Stimulated activated CD8-positive, alpha-beta memory T cell treated with anti-CD3 and anti-CD28 coated beads, Interleukin-12 subunit alpha, Interleukin-12 subunit beta, amount 100 ng/mL, for 4 hours (primary cell): ENCODE measurements around the gene ZBTB47.

Source experiments
- DNase-seq: peaks from one replicate; pipeline ENCODE4 v3.0.0-alpha.2; 2020; ENCODE audit warnings: low read depth

ZBTB47 gene

GRCh38 chr3:42653560-42654330, at the start of gene ZBTB47:
Gene ZBTB47, plus strand, starts transcription at chr3:42653697. Its CDS starts 4,659 bp downstream, at chr3:42658356.
- no peak for DNase-seq

GRCh38 chr3:42605546-42606173, 47.8 kb upstream of the ZBTB47 start:
- no peak for DNase-seq

GRCh38 chr3:42608581-42608980, 44.9 kb upstream of the ZBTB47 start:
- no peak for DNase-seq

- DNase-seq, result no peak
Measured at GRCh38 chr3:42610976-42611375, 42.5 kb upstream of the ZBTB47 start.

GRCh38 chr3:42612217-42612616, 41.3 kb upstream of the ZBTB47 start:
- no peak for DNase-seq

- DNase-seq, result no peak
Measured at GRCh38 chr3:42612928-42613327, 40.6 kb upstream of the ZBTB47 start.

GRCh38 chr3:42613462-42613861, 40.0 kb upstream of the ZBTB47 start:
- DNase-seq, result no peak

GRCh38 chr3:42631620-42632019, 21.9 kb upstream of the ZBTB47 start:
- no peak for DNase-seq

GRCh38 chr3:42632146-42632545, 21.4 kb upstream of the ZBTB47 start:
- DNase-seq, result no peak

GRCh38 chr3:42633544-42633943, 20.0 kb upstream of the ZBTB47 start:
- no peak for DNase-seq

GRCh38 chr3:42635111-42635510, 18.4 kb upstream of the ZBTB47 start:
- no peak for DNase-seq

GRCh38 chr3:42637001-42637400, 16.5 kb upstream of the ZBTB47 start:
- no peak for DNase-seq

- no peak for DNase-seq
Measured at GRCh38 chr3:42638339-42638842, 15.1 kb upstream of the ZBTB47 start.

- DNase-seq, result no peak
Measured at GRCh38 chr3:42639192-42639591, 14.3 kb upstream of the ZBTB47 start.

GRCh38 chr3:42640129-42640528, 13.4 kb upstream of the ZBTB47 start:
- no peak for DNase-seq

- DNase-seq, result no peak
Measured at GRCh38 chr3:42640771-42641370, 12.6 kb upstream of the ZBTB47 start.

- no peak for DNase-seq
Measured at GRCh38 chr3:42647821-42648459, 5.6 kb upstream of the ZBTB47 start.

GRCh38 chr3:42649006-42649405, 4.5 kb upstream of the ZBTB47 start:
- no peak for DNase-seq

GRCh38 chr3:42649783-42650182, 3.7 kb upstream of the ZBTB47 start:
- DNase-seq, result no peak

GRCh38 chr3:42651248-42652091, 2.0 kb upstream of the ZBTB47 start:
- DNase-seq, result no peak

- DNase-seq, result no peak
Measured at GRCh38 chr3:42652251-42652610, 1.3 kb upstream of the ZBTB47 start.
